ENCODE data around the gene SH3RF1.

GRCh38 chr4:169225812-169226211 is 44.9 kb downstream of the SH3RF1 start:
- no peak for TF ChIP-seq CTCF (IDR thresholded peaks at IDR 0.05; ENCODE audit: low read depth, low read length, poor library complexity, severe bottlenecking)
- TF ChIP-seq EZH2phosphoT487 (IDR thresholded peaks at IDR 0.05; ENCODE audit: borderline replicate concordance, low read length) = no peak

Data from DOHH2 (cell line).